Eye (tissue), 1 donor: ENCODE data around the gene ALX4.

Experiments used
- DNase-seq: peaks from one replicate; pipeline ENCODE4 v3.0.0-alpha.2; 2015

ALX4 gene

DNA sequence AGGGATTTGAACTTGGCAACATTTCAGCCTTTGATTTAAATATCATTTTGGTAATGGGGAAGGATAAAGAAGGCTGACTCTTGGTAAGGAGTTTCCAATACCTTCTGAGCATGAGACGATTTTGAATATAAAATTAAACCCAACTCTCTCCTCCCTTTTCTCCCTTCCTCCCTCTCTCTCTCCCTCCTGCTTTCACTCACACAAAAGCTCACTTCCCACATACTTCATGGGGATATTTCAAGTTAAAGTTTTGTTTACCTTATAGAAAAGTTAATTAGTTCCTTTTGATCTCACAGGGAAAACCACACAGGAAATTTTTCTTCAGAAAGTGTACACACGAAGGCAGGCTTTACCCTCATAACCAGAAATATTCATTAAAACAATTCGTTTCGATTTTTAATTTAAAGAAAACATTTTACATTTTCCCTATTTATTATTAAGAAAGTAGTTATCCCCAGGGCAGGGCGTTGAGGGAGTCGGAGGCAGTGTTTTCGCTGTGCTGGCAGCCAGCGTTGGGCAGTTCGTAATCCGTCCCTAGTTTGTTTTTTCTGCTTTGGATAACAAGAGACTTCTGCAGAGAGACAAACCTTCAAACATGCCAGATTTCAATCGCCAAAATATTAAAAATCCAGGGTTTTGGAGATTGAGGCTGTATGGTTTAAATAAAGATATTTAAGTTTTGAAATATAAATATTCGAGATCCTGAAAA, 25.3 kb upstream of the ALX4 start:
- peak; percentile 77 for DNase-seq

DNA sequence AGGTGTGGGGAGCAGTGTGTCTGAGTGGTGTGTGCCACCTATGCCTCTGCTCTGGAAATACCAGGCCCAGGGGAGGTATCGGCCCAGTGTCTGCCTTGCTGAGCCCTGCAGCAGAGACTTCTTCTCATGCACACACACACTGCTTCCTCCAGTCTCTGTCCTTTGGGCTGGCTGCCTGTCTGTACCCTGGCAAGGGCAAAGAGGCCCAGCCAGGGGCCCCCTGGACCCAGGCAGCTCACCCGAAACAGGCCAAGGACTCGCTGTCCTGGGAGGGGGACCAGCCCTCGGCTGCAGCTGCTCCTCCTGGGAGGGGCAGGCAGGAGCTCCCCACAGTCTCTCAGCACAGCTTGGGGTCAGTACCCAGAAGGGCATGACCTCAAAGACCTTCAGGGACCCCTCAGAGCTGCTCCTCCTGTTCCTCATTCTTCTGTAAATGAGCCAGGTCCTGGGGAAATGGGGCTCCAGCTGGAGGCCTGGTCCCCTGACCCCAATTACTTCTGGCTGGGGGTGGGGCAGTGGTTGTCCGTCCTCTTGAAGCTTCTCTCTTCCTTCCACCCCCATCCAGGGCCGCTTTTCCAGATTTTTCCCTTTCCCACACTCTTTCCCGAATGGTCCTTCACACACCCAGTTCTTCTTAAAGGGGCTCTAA, 24.5 kb upstream of the ALX4 start:
- DNase-seq, result no peak

DNA sequence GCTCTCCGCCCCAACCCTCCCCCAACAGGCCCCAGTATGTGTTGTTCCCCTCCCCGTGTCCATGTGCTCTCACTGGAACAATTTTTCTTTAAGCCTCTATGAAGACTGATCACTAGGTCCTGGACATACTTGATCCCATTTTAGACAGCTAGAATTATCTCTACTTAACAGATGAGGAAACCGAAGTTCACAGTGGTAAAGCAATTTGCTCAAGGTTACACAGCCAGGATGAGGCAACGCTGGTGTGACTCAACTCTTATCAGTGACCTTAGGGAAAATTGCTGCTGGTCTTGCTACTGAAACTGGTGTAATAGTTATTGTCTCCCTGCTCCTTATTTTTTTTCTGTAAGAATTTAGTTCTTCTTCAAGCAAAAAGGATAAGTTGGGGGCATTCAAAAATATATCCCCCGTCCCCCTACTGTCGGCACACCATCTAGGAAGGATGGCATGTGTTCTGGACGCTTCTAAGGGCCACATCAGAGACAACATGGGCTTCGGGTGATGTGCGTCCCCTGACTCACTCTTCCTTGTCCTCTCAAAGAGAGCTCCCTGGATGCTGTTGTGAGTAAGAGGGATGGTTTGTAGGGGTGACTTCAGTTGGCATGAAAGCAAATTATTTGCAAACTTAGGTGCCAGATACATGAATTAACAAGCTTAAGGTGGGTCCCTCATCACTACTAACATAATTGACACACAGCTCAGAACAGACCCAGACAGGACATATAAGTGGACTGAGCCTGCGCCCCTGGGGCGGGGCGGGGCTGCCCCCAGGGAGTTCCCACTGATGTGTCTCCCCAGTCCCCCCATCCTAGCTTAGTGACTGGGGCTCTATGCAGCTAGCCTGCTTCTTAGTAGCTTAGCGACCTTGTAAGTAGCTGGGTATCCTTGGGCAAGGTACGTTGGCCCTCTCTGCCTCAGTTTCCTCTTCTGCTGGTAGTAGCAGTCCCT, 23.6 kb upstream of the ALX4 start:
- DNase-seq, result no peak

DNA sequence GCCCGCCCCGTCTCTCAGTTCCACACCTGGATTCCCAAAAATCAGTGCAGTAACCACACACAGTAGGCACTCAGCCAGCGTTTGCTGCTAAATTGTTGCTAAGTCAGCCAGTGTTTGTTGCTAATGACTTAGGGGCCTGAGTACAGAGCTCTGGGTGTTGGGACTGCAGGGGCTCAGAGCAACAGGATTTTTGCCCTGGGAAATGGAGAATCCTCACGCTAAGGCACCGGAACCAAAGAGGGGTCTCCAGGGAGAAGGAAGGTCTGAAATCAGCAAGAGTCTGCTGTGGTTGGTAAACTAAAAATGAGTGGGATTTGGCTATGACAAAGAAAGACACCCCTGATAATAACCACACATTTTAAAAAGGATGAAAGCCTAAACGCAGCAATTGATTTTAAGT, 22.7 kb upstream of the ALX4 start:
- no peak for DNase-seq

DNA sequence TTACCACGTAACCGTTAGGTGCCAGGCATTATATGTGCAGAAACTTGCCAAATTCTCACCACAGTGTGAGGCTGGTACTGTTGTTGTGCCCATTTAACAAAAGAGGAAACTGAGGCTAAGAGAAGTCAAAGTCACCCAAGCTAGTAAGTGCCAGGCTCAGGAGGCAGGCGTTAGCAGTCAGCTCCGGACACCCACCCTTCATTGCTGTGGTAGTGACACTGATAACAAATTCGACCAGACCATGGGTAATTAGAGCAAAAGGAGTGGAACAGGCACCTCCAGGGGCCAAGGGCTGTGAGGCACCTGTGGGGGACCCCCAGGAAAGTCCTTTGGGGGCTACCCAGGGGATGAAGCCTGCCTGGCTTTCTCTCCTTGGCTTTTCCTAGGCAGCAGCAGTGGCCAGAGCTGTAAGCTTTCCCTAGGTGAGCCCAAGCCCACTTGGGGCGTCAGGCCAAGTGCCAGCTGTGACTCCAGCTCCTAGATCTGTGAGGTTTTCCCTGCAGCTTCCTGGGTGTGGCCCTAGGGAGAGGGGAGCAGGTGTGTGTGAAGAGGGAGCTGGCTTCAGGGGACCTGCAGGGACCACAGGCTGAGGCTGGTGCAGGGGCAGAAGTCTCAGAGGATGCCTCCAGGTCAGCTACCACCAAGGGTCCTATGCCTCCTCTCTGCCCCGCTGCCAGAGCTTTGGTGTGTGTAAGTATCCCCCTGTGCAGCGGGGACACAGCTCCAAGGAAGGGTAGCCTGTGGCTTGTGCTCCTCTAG, 19.7 kb upstream of the ALX4 start:
- DNase-seq, result no peak

DNA sequence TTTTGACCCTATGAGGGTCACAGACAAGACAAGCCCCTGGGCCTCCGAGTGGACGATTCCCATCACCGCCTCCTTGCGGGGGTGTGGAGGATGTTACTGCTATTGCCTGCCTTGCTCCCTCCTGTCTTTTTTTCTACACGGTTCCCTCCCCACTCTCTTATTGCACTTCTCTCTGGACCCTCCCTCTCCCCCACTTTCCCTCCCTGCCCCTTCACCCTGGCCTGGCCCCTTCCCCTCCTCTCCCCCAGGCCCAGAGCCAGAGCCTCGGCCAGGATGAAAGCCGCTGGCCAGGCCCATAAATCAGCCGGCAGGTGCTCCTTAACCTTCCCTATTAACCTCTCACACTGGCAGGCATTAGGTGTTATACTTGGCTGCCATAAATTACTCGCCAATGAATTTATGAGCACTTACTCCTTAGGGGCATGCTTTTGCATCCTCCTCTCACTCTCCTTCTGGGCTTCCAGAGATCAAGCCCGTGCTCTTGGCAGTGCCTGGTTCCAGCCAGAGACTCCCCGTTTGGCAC, 18.3 kb upstream of the ALX4 start:
- no peak for DNase-seq

DNA sequence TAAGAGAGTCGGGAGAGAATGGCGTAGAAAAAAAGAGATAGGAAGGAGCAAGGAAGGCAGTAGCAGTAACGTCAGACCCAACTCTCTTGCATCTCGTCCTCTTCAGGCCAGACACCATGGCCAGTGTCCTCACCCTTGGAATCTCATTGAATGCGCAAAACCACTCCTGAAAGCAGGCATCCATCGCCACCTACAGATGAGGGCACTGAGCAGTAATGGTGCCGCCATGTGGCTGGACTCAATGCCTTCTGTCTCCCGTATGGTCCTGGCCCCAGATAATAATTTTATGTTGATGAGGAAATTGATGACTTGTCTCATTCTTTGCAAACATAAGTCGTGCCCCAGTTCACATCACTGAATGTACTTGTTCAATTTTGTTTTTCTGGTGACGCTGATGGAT, 17.8 kb upstream of the ALX4 start:
- no peak for DNase-seq

DNA sequence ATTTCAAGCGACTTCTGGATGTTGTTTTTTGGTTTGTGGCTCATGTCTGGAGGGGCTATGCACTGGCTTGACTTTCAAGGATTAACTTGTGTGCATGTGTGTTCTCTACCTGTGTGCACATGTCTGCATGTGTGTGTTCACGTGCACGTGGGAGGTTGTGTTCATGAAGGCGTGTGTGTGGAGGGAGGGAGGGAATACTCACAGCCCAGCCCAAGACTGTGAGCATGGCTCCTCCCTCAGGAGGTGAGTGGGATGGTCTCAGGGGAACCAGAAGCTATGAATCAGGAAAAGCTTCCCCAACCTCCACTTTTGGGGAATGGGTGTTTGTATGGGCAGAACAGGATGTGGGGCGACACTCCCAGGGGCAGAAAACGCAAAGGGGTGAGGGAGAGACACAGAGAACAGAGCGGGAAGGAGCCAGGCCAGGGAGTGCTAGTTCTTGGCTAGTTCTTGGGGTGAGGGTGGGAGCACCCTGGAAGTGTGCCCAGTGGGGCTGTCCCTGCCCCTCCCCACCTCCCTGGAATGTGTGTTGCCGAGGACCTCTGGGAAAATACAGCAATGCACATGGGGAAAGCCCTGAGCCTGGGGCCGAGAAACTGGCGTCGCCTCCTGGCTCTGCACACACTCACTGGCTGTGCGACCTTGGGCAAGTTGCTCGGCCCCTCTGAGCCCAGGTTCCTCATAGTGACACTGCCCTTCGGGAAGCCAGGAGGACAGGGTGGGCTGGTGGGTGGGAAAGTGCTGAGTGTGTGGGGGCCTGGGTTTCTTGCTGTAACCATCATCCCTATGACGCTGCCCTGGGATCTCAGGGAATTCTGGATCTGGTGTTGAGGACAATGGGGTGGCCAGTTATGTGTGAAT, 16.9 kb upstream of the ALX4 start:
- DNase-seq, result no peak

DNA sequence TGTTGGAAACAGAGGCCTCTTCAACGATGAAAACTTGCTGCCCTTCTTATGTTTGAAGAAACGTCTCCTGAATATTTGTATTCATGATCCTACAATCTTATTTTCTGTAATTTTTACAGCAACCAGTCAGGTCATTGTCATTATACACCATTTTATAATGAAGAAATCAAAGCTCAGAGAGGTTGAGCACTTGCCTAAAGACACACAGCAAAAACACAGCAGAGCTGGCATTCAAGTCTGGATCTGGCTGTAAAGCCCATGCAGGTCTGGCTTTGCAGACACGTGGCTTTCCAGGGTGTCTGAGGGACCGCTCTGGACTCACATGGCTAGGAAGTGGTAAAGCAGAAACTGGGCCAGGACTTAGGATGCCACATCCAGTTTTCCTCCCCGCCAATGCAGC, 15.8 kb upstream of the ALX4 start:
- DNase-seq, result no peak

DNA sequence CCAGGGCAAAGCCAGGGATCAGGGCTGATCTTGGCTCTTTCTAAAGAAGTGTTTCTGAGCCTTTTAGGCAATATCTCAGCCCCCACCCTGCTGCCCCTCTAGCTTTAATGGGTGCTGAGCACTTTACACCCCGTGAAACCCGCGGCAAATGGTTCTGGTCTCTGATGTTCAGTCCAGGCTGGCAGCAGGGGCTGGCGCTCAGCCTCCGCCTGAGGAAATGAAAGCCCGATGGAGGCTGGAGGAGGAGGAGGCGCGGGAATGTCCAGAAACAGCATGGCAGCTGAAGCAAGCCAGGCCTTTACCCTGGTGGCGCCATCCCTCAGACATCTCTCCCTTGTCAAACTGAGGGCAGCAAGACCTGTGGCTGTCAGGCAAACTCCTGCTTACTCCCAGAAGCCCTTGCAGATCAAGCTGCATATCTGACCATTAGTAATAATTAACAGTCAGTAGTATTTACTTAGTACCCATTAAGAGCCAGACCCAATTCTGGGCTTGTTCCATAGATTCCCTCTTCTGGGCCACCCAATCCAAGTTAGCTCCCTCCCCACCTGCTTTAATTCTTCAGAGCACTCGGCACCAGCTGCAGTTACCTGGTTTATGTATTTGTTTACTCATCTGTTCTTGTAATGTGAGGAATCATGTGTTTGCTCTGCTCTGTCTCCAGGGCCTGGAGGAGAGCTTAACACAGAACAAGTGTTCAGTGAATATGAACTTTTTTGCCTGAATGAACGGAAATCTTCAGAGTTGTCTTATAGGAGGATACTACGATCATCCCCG, 15.0 kb upstream of the ALX4 start:
- DNase-seq, result no peak

DNA sequence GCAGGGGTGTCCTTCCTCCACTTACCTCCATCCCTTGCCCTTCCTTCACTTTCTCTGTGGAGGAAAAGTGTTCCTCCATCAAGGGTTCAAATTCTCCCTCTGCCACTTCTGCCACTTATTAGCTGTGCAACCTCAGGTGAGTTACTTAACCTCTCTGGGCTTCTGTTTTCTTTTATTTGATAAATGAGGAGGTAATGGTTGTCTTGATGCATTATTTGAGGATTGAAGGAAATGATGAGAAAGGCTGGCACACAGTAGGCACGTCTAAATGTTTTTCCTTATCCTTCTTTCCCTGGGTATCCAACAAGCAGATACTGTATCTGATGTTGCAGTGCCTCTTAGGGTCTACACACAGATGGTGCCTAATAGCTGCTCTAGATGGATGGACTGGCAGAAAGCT, 14.3 kb upstream of the ALX4 start:
- no peak for DNase-seq

DNA sequence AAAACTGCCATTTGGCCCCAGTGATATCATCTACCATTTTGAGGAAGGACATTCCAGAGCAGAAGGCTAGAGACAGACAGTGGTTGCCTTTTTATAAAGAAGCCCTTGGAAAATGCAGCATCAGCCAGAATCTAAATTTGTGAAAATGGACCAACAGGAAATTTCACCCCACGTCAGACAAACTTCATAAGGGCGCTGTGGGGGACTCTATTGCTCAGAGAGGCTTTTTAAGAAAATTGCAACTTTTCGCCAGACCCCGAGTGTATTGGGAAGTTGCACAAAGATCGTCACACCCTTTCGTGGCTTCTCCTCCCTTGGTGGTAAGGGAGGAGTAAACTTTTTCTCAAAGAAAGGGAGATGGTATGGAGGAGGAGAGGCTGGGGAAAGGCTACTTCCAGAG, 12.3 kb upstream of the ALX4 start:
- DNase-seq, result no peak

DNA sequence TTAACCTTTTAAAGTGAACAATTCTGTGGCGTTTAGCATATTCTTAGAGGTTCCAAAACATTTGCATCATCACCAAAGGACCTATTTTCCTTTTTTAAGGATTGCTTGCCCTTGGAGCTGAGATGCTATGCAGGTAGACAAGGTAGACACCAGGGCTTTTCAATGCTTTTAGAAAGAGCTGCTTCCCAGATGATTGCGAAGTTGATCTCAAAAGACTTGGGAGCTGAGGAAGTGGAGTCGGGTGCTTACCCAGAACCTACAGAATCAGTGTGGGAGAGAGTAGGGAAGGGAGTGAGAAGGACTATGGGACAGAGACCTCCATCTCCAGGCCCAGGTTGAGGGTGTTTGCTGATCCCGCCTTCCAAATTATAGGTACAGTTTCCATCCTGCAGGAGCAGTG, 11.1 kb upstream of the ALX4 start:
- DNase-seq, result no peak

DNA sequence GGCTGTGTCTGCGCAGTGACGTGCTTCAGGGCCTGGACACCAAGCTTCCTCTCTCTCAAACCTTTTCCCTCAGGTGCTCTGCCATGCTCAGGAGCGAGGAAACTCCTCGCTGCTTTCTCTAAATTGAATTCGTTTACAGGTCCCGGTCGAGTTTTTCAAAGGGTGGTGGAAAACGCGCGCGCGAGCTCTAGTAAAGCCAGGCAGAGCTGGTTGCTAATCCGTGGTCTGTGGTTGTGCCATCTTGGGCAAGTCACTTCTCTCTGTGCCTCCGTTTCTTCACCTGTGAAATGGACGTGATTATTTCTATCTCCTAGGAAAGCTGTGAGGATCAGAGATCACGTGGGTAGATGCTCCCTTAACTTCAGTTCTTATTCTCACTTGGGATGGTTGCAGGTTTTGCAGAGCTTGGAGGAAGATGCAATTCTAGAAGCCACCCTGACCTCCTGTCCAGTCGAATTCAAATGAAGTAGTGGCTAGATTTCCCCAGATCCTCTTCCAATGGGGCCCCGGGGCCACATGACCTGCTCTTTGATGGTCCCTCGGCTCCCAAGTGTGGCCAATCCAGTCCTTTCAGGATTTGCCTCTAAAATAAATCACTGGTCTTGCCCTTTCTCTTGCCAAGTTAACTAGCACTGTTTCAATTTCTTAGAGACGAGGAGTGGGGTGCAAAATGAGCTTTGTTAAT, 10.5 kb upstream of the ALX4 start:
- peak; percentile 50 for DNase-seq

DNA sequence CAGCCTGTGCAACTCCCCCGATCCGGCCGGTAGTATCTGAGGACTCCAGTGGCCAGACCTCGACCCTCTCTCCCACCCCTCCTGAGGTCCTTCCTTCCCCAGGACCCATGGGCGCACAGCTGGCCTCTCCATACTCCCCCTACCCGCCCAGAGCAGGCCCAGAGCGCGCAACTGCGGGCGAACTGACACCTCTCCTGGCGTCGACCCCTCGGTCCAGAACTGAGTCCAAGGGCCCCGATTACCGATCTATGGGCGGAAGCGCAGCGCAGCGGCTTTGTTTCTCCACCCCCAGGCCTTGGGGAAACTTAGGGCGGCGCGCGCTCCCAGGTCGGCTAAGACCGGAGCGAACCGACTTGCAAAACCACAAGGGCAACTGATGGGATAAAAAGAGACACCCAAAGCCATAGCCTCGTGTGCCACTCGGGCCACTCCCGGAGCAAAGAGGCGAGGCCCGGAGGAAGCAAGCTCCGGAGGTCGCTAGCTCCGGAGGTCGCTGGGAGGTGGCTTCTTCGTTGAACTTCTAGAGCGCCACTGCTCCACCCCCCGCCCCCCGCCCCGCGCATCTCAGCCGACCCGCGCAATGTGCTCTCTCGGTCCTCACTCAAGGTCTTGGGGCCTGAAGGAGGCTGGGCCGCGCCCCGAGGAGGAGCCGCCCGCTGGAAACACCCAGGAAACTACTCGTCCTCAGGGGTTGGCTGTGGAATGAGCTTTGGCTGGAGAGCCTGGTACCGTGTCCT, 9.8 kb upstream of the ALX4 start:
- DNase-seq, result peak; percentile 63

DNA sequence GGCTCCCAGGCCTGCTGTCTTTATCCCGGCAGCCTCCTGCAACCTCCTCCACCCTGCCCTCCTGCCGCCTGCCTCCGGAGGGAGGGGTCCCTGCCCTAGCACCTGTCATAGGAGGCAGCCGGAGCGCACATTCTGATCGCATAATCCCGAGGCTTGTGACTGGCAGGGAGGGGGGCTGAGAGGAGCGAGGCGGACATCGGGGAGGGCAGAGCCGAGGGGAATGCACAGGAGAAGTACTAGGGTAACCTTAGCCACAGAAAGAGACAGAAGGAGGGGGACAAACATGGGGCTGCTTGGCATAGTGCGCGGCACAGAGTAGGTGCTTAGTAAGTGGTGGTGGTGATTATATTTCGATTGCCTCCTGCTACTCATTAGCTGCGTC, 9.2 kb upstream of the ALX4 start:
- no peak for DNase-seq

DNA sequence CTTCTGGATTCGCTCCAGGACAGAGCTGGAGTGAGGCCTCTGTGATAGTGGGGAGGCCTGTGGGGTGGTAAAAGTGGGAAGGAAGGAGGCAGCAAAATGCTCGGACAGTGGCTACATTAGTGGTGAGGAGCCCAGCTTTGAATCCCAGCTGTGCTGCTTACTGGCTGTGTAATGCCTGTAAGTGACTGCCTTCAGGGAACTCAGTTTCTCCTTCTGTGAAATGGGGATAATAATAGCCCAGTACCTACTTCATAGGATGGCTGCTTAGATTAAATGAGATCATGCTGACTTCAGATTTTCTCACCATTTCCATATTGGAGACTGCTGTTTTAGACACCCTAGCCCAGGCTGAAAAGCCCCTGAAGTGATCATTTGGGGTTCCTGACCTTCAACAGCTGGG, 8.4 kb upstream of the ALX4 start:
- no peak for DNase-seq

DNA sequence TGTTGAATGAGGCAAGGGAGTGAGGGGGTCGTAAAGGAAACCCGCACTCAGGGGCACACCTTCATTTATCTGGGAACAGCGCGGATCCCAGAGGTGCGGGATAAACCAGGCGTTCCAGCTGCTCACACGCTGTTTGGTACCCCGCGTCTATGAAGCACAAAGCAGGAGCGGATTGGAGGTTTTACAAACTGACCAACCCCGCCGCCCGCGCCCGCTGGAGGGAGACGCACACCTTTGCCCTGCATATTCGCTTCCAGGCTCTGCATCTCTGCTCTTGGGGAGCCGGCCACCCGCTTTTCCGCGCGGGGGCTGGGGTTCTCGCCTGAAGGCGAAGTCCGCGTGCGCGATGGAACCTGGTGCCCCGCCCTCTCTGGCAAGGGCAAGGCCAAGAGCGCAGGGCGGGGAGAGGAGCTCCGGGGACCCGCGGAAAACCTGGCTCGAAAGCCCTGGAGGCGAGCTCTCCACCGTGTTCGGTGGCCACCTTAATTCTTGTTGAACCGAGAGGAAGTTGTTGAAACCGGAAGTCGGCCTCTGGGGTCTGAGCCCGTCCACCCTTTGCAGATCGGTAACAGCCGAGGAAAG, 6.8 kb upstream of the ALX4 start:
- no peak for DNase-seq

DNA sequence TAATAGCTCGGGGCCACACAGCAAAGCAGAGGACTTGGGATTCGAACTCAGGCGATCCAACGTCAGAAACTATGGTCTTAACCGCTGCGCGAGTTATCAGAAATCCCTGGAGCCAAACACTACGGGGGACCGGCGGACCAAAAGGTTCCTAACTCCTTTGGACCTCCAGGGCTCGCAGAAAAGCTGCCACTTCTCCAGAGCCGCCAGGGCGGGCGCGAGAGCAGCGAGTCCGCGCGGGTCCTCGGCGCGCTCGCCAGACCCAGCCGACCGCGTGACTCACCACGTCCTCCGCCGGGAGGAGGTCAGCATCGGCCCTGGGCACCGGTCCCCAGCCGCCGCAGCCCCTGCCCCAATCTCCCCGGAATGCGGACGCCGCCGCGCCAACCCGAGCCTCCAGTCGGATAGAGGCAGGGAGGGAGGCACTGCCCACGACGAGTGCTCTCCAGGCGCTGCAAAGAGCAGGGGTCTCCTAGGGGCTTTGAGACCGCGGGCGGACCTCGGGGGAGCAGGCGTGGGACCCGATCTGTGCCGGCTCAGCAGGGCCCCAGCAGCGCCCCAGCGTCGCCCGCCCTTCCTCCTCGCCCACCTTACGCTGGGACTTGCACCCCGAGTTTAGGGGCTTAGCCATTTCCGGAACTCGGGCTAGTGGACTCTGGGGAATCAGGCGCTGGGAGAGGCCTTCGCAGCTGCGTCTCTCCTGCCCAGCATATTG, 6.2 kb upstream of the ALX4 start:
- DNase-seq, result peak; percentile 77
